OCI-LY3 (cell line): ENCODE measurements around the gene CPEB2.

ENCODE experiments used
- CTCF ChIP-seq: fragments of 200-600, 300-600 bp; sonication (generic); IDR thresholded peaks from 2 replicates; pipeline ENCODE4 v1.5.1; 2014; ENCODE audit warnings: antibody characterized with exemption, low read length, low read depth
- EZH2phosphoT487 ChIP-seq: fragments of 200-600 bp; shearing (Covaris generic); IDR thresholded peaks from 2 replicates; pipeline ENCODE4 v1.6.1; 2018; ENCODE audit warnings: antibody characterized with exemption, mixed run types, low read depth

DNA sequence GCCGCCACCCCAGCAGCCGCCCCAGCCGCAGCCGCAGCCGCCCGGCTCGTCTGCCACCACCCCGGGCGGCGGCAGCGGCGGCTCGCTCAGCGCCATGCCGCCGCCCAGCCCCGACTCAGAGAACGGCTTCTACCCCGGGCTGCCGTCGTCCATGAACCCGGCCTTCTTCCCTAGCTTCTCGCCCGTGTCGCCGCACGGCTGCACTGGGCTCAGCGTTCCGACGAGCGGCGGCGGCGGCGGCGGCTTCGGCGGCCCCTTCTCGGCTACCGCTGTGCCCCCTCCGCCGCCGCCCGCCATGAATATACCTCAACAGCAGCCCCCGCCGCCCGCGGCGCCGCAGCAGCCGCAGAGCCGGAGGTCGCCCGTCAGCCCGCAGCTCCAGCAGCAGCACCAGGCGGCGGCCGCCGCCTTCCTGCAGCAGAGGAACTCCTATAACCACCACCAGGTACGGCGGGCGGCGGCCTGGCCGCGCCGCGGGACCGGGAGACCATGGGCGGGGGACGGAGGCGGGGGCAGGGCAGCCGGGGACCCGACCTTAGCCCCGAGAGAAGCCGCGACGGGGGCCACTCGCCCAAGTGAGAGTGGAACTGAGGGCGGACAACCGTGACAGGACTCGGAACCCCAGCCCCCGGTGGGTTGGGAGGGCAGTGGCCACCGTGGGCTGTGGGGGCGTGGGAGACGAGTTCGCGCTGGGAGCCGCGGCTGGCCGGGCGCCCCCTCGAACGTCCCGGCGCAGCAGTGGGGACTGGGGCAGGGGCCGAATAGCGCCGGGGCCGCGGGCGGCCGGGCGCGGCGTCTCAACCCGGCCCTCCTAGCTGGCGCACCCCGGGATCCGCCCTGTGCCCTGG, 1.8 kb downstream of the CPEB2 start:
- TF ChIP-seq CTCF = no peak
- no peak for TF ChIP-seq EZH2phosphoT487
